Measurements from ENCODE around the gene WIZ.
"Not testable (repeated sequence)": the region's sequence is repeated elsewhere in the genome, so short reads cannot be mapped to it uniquely, and the experiment has no call there.

Gene WIZ

GRCh38 chr19:15398501-15399233 lies 51.1 kb downstream of the WIZ start:
- no peaks in the 10 kb centered on the region for H3K9me3 Mint-ChIP-seq

GRCh38 chr19:15397782-15398181 lies 52.0 kb downstream of the WIZ start:
- no peaks in the 10 kb centered on the region for H3K9me3 Mint-ChIP-seq
- H3K27me3 Mint-ChIP-seq = no peaks in the 10 kb centered on the region
- H3K4me1 Mint-ChIP-seq = peaks cover 12% of the 10 kb centered on the region
- no peak for ATAC-seq
- H3K4me3 Mint-ChIP-seq = no peak overlapping the region
- H3K27ac Mint-ChIP-seq = peak overlapping the region; percentile 57
- peaks cover 76% of the 10 kb centered on the region for H3K36me3 Mint-ChIP-seq

More at GRCh38 chr19:15398501-15399233, 51.1 kb downstream of the WIZ start:
- Mint-ChIP-seq H3K27ac (peak overlapping the region; percentile 7), H3K27me3 (no peaks in the 10 kb centered on the region), H3K4me3 (no peak overlapping the region), H3K36me3 (peaks cover 70% of the 10 kb centered on the region), H3K4me1 (peaks cover 12% of the 10 kb centered on the region)
- no peak for ATAC-seq

GRCh38 chr19:15397236-15397635 lies 52.5 kb downstream of the WIZ start:
- H3K4me1 Mint-ChIP-seq = peaks cover 12% of the 10 kb centered on the region
- no peaks in the 10 kb centered on the region for H3K27me3 Mint-ChIP-seq
- H3K4me3 Mint-ChIP-seq = no peak overlapping the region
- peaks cover 74% of the 10 kb centered on the region for H3K36me3 Mint-ChIP-seq
- peak overlapping the region; percentile 57 for H3K27ac Mint-ChIP-seq
- ATAC-seq = no peak
- no peaks in the 10 kb centered on the region for H3K9me3 Mint-ChIP-seq

- Mint-ChIP-seq H3K27me3 (no peaks in the 10 kb centered on the region), H3K27ac (peak overlapping the region; percentile 57), H3K4me3 (no peak overlapping the region), H3K4me1 (peaks cover 12% of the 10 kb centered on the region), H3K36me3 (peaks cover 74% of the 10 kb centered on the region), H3K9me3 (no peaks in the 10 kb centered on the region)
- ATAC-seq = no peak
Observed at GRCh38 chr19:15396436-15396835, 53.3 kb downstream of the WIZ start.

- not testable (repeated sequence) for ATAC-seq, H3K4me3 Mint-ChIP-seq, H3K27ac Mint-ChIP-seq, H3K9me3 Mint-ChIP-seq, H3K27me3 Mint-ChIP-seq
- Mint-ChIP-seq H3K4me1 (peaks cover 18% of the 10 kb centered on the region), H3K36me3 (peaks cover 70% of the 10 kb centered on the region)
Observed at GRCh38 chr19:15395251-15395650, 54.5 kb downstream of the WIZ start.

- Mint-ChIP-seq H3K27ac (no peak overlapping the region), H3K9me3 (no peaks in the 10 kb centered on the region), H3K4me1 (peaks cover 18% of the 10 kb centered on the region), H3K36me3 (peaks cover 66% of the 10 kb centered on the region), H3K27me3 (no peaks in the 10 kb centered on the region), H3K4me3 (no peak overlapping the region)
- no peak for ATAC-seq
Observed at GRCh38 chr19:15394426-15394825, 55.3 kb downstream of the WIZ start.

- ATAC-seq = no peak
- no peaks in the 10 kb centered on the region for H3K27me3 Mint-ChIP-seq
Observed at GRCh38 chr19:15393963-15394362, 55.8 kb downstream of the WIZ start.

GRCh38 chr19:15390814-15391213 lies 58.9 kb downstream of the WIZ start:
- Mint-ChIP-seq H3K27ac (peak overlapping the region; percentile 57), H3K36me3 (peaks cover 41% of the 10 kb centered on the region), H3K27me3 (no peaks in the 10 kb centered on the region), H3K9me3 (no peaks in the 10 kb centered on the region), H3K4me1 (peaks cover 7% of the 10 kb centered on the region), H3K4me3 (no peak overlapping the region)
- ATAC-seq = peak; percentile 34

More at GRCh38 chr19:15393963-15394362, 55.8 kb downstream of the WIZ start:
- H3K36me3 Mint-ChIP-seq = peaks cover 70% of the 10 kb centered on the region
- H3K27ac Mint-ChIP-seq = no peak overlapping the region
- H3K9me3 Mint-ChIP-seq = no peaks in the 10 kb centered on the region
- no peak overlapping the region for H3K4me3 Mint-ChIP-seq
- H3K4me1 Mint-ChIP-seq = peaks cover 18% of the 10 kb centered on the region

GRCh38 chr19:15381864-15382263 lies 67.9 kb downstream of the WIZ start:
- no peak for ATAC-seq
- Mint-ChIP-seq H3K36me3 (no peaks in the 10 kb centered on the region), H3K4me3 (no peak overlapping the region), H3K4me1 (peaks cover 34% of the 10 kb centered on the region), H3K9me3 (no peaks in the 10 kb centered on the region), H3K27ac (peak overlapping the region; percentile 9), H3K27me3 (no peaks in the 10 kb centered on the region)

- Mint-ChIP-seq H3K27ac (peak overlapping the region; percentile 9), H3K4me1 (peaks cover 38% of the 10 kb centered on the region), H3K27me3 (no peaks in the 10 kb centered on the region), H3K4me3 (no peak overlapping the region), H3K9me3 (no peaks in the 10 kb centered on the region), H3K36me3 (no peaks in the 10 kb centered on the region)
- ATAC-seq = no peak
Observed at GRCh38 chr19:15381429-15381828, 68.3 kb downstream of the WIZ start.

- ATAC-seq = peak; percentile 37
- Mint-ChIP-seq H3K27ac (peak overlapping the region; percentile 97), H3K4me3 (peak overlapping the region; percentile 95), H3K9me3 (no peaks in the 10 kb centered on the region), H3K4me1 (peaks cover 38% of the 10 kb centered on the region), H3K36me3 (no peaks in the 10 kb centered on the region), H3K27me3 (no peaks in the 10 kb centered on the region)
Observed at GRCh38 chr19:15379999-15380647, 69.6 kb downstream of the WIZ start.

- Mint-ChIP-seq H3K4me1 (peaks cover 44% of the 10 kb centered on the region), H3K36me3 (no peaks in the 10 kb centered on the region), H3K27ac (peak within 1 kb of the TSS; percentile 97), H3K9me3 (no peaks in the 10 kb centered on the region), H3K4me3 (peak within 1 kb of the TSS; percentile 95), H3K27me3 (no peaks in the 10 kb centered on the region)
- ATAC-seq = peak; percentile 96
Observed at GRCh38 chr19:15379083-15379998, 70.4 kb downstream of the WIZ start, which contains the start of gene AKAP8. Gene AKAP8 (minus strand): TSS chr19:15379787. CDS start chr19:15379731, 56 bp downstream.

- H3K27me3 Mint-ChIP-seq = no peaks in the 10 kb centered on the region
- H3K27ac Mint-ChIP-seq = peak overlapping the region; percentile 97
- ATAC-seq = no peak
- peaks cover 44% of the 10 kb centered on the region for H3K4me1 Mint-ChIP-seq
- H3K9me3 Mint-ChIP-seq = no peaks in the 10 kb centered on the region
- H3K36me3 Mint-ChIP-seq = peaks cover 4% of the 10 kb centered on the region
- H3K4me3 Mint-ChIP-seq = peak overlapping the region; percentile 95
Observed at GRCh38 chr19:15378534-15379082, 71.1 kb downstream of the WIZ start.

GRCh38 chr19:15374796-15375440 lies 74.8 kb downstream of the WIZ start:
- H3K4me3 Mint-ChIP-seq = no peak overlapping the region
- no peaks in the 10 kb centered on the region for H3K9me3 Mint-ChIP-seq
- peaks cover 29% of the 10 kb centered on the region for H3K36me3 Mint-ChIP-seq
- ATAC-seq = no peak
- no peak overlapping the region for H3K27ac Mint-ChIP-seq
- no peaks in the 10 kb centered on the region for H3K27me3 Mint-ChIP-seq
- H3K4me1 Mint-ChIP-seq = peaks cover 31% of the 10 kb centered on the region

All from stimulated activated memory B cell treated with anti-CD40 and anti-IgM and Interleukin-4, amounts not matched to agents 10 μg/mL and 1 μg/mL and 100 μg/mL, for 72 hours (primary cell).